Activated CD8-positive, alpha-beta T cell treated with anti-CD3 and anti-CD28 coated beads for 36 hours (primary cell): ENCODE measurements around the gene STK24. TPM values are rescaled to one million over a fixed set of nuclear protein-coding genes. Genes with fewer than 3 reads are reported as not detected.

Source experiments
- ATAC-seq: fragments of 200-7000 bp; cut with Tn5 transposase; one replicate; pipeline ENCODE4 v1.10.0; 2021; ENCODE audit warnings: mild to moderate bottlenecking, moderate library complexity
- CTCF ChIA-PET: fragments of 350-600 bp; sonication (Branson Sonifier 250); formaldehyde crosslinking; loops from one replicate; lab custom pipeline; 2021; ENCODE audit warnings: antibody characterized with exemption; lab: Charles Lee
- POLR2A ChIA-PET: fragments of 350-600 bp; sonication (Branson Sonifier 250); formaldehyde crosslinking; loops from one replicate; lab custom pipeline; 2021; ENCODE audit warnings: antibody characterized with exemption; lab: Charles Lee
- DNase-seq: peaks from one replicate; pipeline ENCODE4 v3.0.0-alpha.2; 2020
- H3K27ac Mint-ChIP-seq: one replicate; pipeline ENCODE4 v1.8.0; 2021; ENCODE audit warnings: mild to moderate bottlenecking, mixed read lengths
- H3K27me3 Mint-ChIP-seq: one replicate; pipeline ENCODE4 v1.8.0; 2021; ENCODE audit warnings: mixed read lengths
- H3K36me3 Mint-ChIP-seq: one replicate; pipeline ENCODE4 v1.8.0; 2021; ENCODE audit warnings: low read depth, mixed read lengths
- H3K4me1 Mint-ChIP-seq: one replicate; pipeline ENCODE4 v1.8.0; 2021; ENCODE audit warnings: low read depth, mixed read lengths
- H3K4me3 Mint-ChIP-seq: one replicate; pipeline ENCODE4 v1.8.0; 2021; ENCODE audit warnings: mild to moderate bottlenecking, moderate library complexity, mixed read lengths
- H3K9me3 Mint-ChIP-seq: one replicate; pipeline ENCODE4 v1.8.0; 2021; ENCODE audit warnings: mixed read lengths
- intact Hi-C: fragments of 100-400 bp; cut with micrococcal nuclease; formaldehyde crosslinking; loops from one replicate; pipeline ENCODE4 v1.10.0; 2022
- total RNA-seq, 2 experiments: library from RNA; stranded (reverse); gene quantifications; one replicate each; pipeline ENCODE4 v1.2.3, GENCODE V29; 2021
- TF ChIP-seq, protein P1 (sequence below): fragments of 200-600 bp; IDR thresholded peaks from one replicate; pipeline ENCODE4 v1.8.0; 2022; ENCODE audit warnings: antibody characterized with exemption, mild to moderate bottlenecking

STK24 gene
- total RNA-seq, 2 experiments from 2014 or later = 118 TPM

DNA sequence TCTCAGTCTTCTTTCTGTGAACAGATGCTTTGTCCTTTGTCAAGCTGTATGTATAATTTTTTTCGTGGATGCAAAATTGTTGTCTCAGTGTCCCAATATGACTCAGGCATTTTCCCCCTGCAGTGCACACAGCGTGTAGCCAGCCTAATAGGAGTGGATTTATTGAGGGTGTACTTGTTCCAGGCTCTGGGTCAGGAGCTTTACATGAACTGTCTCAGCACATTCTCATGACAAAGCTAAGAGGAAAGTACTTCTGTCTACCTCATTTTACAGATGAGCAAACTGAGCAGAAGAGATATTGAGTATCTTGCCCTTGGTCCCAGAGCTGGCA lies 50.8 kb downstream of the STK24 start:
- Mint-ChIP-seq H3K36me3 (peaks cover 8% of the 10 kb centered on the region), H3K4me3 (no peak overlapping the region), H3K27ac (peak overlapping the region; percentile 11), H3K4me1 (peaks cover 91% of the 10 kb centered on the region), H3K27me3 (no peaks in the 10 kb centered on the region), H3K9me3 (no peaks in the 10 kb centered on the region)
- TF ChIP-seq, protein P1, sequence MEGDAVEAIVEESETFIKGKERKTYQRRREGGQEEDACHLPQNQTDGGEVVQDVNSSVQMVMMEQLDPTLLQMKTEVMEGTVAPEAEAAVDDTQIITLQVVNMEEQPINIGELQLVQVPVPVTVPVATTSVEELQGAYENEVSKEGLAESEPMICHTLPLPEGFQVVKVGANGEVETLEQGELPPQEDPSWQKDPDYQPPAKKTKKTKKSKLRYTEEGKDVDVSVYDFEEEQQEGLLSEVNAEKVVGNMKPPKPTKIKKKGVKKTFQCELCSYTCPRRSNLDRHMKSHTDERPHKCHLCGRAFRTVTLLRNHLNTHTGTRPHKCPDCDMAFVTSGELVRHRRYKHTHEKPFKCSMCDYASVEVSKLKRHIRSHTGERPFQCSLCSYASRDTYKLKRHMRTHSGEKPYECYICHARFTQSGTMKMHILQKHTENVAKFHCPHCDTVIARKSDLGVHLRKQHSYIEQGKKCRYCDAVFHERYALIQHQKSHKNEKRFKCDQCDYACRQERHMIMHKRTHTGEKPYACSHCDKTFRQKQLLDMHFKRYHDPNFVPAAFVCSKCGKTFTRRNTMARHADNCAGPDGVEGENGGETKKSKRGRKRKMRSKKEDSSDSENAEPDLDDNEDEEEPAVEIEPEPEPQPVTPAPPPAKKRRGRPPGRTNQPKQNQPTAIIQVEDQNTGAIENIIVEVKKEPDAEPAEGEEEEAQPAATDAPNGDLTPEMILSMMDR = no peak
- ChIA-PET POLR2A (interaction anchor here (0.8 kb wide), 1 partner anchor 20 kb away, joined by 4 read pairs; no protein-coding TSS in a partner anchor), CTCF (interaction anchor here (0.8 to 1.5 kb wide), 4 partner anchors 10 to 127 kb away, joined by 3 to 5 read pairs (median 4); partner anchors contain the start of gene STK24)
- DNase-seq (no peak), ATAC-seq (no peak)
- intact Hi-C loops = no loop called here

DNA sequence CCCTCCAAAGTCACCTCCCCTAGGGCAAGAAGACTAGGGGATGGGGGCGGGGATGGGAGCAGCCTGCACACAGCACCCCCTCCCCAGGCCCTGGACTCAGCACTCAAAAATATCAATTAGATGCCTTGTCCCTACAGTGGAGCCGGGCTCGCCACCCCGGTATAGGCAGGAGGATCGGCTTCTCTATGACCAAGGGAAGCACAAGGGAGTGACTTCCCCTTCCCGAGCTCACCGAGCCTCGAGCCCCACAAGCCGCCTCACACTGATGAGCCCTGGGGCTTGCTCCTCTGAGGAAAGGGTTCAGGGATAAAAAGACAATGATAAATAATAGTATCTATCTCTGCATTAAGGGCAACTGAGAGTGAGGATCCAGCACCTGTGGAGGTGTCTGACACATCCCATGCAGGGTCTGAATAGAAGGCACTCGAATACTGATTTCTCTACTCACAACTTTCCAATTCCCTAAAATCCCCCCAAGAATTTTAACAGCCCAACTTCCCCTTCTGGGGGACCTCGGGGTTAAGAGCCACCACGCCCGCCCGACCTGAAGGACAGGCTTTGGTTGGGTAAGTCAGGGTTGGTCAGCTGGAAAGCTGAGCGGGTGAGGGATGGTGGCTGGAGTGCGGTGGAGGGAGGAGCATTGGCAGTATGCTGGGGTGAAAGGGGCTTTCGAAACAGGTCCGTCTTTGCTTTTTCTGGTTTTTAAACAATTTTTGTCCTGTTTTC lies 51.3 kb downstream of the STK24 start:
- no peak for ATAC-seq
- CTCF ChIA-PET = interaction anchor here (0.8 to 1.5 kb wide), 3 partner anchors 10 to 51 kb away, joined by 3 to 4 read pairs (median 3); partner anchors contain the start of gene STK24
- Mint-ChIP-seq H3K4me1 (peaks cover 91% of the 10 kb centered on the region), H3K9me3 (no peaks in the 10 kb centered on the region), H3K4me3 (no peak overlapping the region), H3K27me3 (no peaks in the 10 kb centered on the region), H3K36me3 (peaks cover 5% of the 10 kb centered on the region), H3K27ac (peak overlapping the region; percentile 11)
- TF ChIP-seq, protein P1 = no peak
- intact Hi-C loops = no loop called here
- DNase-seq = no peak
- POLR2A ChIA-PET = interaction anchor here (0.8 kb wide), 1 partner anchor 20 kb away, joined by 4 read pairs; no protein-coding TSS in a partner anchor

DNA sequence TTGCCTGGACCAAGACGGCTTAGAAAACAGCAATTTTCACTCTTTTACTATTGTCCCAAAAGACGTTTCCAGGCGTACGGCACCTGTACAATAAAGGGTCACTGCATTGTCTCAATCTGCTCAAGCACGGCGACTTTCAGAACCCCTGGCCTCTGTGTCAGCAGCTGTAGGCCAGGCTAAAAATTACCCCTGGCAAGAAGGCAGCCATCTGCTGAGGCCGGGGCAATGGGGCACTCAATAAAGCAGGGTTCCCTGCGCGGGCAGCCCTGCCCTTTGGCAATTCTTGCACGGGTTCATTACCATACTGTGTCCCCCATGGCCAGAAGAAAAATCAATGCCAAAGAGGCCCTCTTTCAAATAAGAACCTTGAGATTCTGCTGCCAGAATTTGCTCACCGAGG lies 52.1 kb downstream of the STK24 start:
- Mint-ChIP-seq H3K36me3 (peaks cover 5% of the 10 kb centered on the region), H3K27me3 (no peaks in the 10 kb centered on the region), H3K9me3 (no peaks in the 10 kb centered on the region), H3K4me1 (peaks cover 91% of the 10 kb centered on the region), H3K4me3 (no peak overlapping the region), H3K27ac (no peak overlapping the region)
- TF ChIP-seq, protein P1 = no peak
- ChIA-PET CTCF (no interaction called here), POLR2A (no interaction called here)
- DNase-seq (no peak), ATAC-seq (no peak)
- intact Hi-C loops = no loop called here

DNA sequence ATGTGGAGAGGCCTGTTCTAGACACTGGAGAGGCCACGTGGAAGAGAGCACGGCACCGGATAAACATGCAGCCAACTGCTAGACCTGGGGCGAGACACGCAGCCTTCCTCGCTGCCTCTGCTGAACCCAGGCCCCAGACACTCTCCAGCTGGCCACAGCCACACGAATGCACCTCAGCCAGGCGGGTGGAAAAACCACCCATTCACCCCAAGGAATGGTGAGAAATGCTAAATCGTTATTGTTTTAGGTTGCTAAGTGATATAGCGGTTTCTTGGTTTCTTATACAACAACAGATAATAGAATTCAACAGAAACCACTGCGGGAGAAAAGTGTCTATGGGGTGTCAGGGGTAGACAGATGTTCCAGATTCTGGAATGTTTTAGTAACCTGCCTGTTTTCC lies 52.5 kb downstream of the STK24 start:
- intact Hi-C loops = no loop called here
- DNase-seq = no peak
- H3K4me1 Mint-ChIP-seq = peaks cover 91% of the 10 kb centered on the region
- no peak for ATAC-seq
- peaks cover 5% of the 10 kb centered on the region for H3K36me3 Mint-ChIP-seq
- peak overlapping the region; percentile 60 for H3K27ac Mint-ChIP-seq
- H3K9me3 Mint-ChIP-seq = no peaks in the 10 kb centered on the region
- TF ChIP-seq, protein P1 = no peak
- H3K4me3 Mint-ChIP-seq = no peak overlapping the region
- CTCF ChIA-PET = interaction anchor here (1.4 kb wide), 1 partner anchor 11 kb away, joined by 4 read pairs; no protein-coding TSS in a partner anchor
- no peaks in the 10 kb centered on the region for H3K27me3 Mint-ChIP-seq
- POLR2A ChIA-PET = no interaction called here

DNA sequence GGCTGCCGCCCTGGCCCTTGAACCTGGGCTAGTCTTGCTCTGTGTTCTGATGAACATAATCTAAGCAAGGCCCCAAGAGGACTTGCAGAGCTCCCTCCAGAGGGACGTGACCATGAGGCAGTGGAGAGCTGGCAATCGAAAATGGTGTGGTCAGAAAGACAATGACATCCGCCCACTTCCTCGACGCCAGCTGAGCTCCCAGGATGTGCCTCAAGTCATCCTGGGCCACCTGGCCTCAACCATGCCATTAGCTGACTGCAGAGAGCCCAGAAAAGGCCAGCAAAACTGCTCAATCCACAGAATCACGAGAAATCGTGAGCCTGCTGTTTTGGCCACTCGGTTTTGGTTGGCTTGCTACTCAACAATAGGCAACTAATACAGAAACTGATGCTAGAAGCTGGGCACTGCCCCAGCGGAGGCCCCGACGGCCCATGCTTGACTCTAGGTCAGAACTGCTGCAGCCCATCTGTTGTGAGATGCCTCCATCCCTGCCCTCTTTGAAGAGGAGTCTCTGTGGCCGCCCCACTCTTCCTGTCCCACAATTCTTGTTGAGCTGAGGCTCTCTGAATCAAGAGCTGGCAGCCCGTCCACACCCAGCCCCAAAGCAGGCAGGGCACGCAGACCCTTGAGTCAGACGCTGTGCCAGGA lies 53.3 kb downstream of the STK24 start:
- Mint-ChIP-seq H3K27me3 (no peaks in the 10 kb centered on the region), H3K9me3 (no peaks in the 10 kb centered on the region), H3K36me3 (peaks cover 8% of the 10 kb centered on the region), H3K4me1 (peaks cover 91% of the 10 kb centered on the region), H3K27ac (peak overlapping the region; percentile 64), H3K4me3 (no peak overlapping the region)
- peak; percentile 43 for ATAC-seq
- TF ChIP-seq, protein P1 = no peak
- ChIA-PET CTCF (interaction anchor here (0.7 to 1.4 kb wide), 2 partner anchors 12 to 58 kb away, joined by 3 to 4 read pairs; no protein-coding TSS in a partner anchor), POLR2A (no interaction called here)
- peak; percentile 61 for DNase-seq
- intact Hi-C loops = no loop called here
